Raji (cell line): ENCODE data around the gene SEMA6A.

Experiments used
- POLR2A ChIP-seq: IDR thresholded peaks from 2 replicates; pipeline ENCODE4 v1.6.1; 2011; ENCODE audit warnings: low read depth, low read length, control low read depth; ENCODE audit not compliant: insufficient read depth

The SEMA6A gene

GRCh38 chr5:116411101-116411571, 163.5 kb downstream of the SEMA6A start:
- TF ChIP-seq POLR2A, result no peak

DNA sequence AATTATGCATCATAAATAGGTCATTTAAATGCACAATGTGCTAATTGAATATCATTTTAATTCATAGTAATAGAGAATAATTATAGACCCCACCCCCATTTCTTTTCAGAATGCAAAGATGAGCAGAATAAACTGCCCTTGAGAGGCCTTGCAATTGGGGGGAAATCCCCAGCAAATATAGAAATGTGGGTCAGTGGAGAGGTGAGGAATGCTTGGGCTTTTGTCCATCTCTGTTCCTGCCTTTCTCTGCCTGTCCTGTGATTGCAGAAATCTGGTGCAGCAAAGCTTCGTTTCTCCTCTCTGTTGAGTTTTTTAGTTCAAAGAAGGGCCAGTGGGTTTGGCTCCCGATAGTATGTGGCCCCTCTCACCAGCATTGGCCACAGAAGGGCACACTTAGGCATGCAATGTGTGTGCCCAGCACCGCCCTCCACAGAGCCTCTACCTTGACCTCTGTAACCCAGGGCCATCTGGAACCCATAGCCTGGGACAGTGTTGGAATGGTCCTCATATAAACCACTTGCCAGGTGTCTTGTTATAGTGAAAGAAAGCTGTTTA, 164.2 kb downstream of the SEMA6A start:
- no peak for TF ChIP-seq POLR2A

GRCh38 chr5:116409591-116410296, 164.9 kb downstream of the SEMA6A start:
- no peak for TF ChIP-seq POLR2A

GRCh38 chr5:116406306-116407041, 168.1 kb downstream of the SEMA6A start:
- TF ChIP-seq POLR2A, result no peak

DNA sequence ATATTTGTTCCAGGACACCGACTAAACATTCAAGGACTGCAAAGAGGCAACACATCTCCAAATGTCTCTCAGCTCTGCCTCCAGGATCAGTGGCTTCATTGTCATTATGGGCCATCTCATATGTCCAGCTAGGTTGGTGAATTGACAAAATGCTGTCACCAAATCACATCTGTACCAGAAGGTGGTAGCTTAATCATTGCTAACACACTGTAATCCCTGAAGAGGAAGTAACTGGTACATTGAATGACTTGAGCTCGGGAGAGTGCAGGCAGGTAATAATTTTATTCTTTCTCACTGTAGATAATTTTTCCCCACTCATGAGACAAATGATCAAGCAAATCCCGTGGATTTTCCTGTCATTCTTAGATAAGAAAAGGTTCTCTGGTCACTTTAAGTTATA, 169.8 kb downstream of the SEMA6A start:
- no peak for TF ChIP-seq POLR2A

DNA sequence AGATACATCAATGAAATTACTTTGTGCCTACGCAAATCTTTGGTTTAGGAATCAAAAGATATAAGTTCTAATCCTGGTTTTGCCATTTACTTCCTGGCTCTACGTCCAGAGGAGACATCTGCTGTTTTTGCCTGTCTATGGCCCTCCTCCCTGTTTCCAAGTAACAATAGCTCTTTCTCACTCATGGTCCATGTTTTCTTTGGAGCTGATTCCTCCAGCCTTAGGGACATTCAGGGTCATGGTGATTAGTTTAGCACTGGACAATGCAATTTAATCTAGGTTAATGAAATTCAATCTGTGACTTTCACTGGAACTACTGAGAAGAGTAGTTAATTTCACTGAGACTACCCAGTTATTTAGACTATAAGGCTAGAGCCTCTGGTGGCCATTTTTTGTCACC, 170.6 kb downstream of the SEMA6A start:
- TF ChIP-seq POLR2A, result no peak

DNA sequence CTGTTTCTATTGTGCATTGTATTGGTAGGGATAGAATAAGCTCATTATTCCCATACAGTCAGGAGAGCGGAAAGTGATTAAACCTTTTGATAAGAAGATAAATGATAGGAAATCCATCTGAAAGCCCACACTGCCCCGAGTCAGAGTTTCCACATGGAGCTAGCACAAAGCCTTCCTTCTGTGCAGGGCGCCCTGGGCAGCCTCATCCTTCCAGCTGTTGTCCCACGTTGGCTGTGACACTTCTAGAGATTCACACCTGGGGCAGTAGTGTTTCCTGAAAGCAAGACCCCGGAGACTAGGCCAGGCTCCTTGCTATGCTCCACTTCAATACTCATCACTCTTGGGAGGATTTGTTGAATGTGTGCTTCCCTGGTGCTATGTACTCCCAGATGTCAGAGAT, 172.4 kb downstream of the SEMA6A start:
- TF ChIP-seq POLR2A, result no peak

GRCh38 chr5:116401576-116401975, 173.0 kb downstream of the SEMA6A start:
- no peak for TF ChIP-seq POLR2A

- TF ChIP-seq POLR2A, result no peak
Observed at GRCh38 chr5:116396476-116397099, 178.0 kb downstream of the SEMA6A start.

DNA sequence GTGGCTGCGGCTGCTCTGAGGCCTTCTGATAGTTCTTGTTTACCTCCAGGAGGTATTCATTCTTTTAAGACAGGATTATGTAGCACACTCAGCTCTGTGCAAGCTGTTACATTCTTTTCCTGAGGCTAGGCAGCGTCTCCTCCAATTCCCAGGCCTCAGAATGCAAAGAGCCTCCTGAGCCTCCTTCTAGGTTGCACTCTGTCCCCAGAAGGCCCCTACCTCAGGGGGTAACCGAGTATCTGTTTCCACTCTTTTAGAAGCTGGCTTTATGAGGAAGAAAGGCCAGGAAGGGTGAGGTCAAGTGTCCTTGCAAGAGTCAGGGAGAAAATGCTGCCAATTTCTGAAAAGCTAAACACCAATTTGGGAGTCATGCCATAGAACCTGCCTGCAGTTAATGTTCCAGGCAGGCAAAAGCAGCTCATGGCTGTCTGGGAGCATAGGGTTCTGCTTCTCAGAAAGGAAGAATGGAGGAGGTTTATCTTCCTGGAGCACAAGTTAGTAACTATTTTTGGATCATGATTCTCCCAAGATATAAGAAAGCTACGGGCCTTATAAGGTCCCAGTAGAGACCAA, 178.9 kb downstream of the SEMA6A start:
- TF ChIP-seq POLR2A, result no peak

DNA sequence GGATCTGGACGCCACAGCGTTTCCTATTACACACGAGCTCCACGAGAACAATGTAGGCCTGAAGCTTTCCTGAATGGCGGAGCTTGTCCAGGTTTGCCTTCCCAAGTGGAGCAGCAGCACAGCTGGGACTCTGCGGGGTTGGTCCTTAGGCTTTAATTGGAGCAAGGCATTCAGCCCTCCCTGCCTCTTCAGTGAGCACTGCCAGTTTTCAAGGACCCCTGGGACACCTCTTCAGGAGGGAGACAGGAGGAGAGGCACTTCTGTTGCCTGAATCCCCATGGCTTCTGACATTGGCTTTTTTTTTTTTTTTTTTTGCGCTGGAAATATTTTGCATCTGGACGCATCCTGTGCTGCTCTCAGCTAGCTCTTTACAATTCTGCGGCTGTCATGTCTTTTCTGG, 179.4 kb downstream of the SEMA6A start:
- no peak for TF ChIP-seq POLR2A

DNA sequence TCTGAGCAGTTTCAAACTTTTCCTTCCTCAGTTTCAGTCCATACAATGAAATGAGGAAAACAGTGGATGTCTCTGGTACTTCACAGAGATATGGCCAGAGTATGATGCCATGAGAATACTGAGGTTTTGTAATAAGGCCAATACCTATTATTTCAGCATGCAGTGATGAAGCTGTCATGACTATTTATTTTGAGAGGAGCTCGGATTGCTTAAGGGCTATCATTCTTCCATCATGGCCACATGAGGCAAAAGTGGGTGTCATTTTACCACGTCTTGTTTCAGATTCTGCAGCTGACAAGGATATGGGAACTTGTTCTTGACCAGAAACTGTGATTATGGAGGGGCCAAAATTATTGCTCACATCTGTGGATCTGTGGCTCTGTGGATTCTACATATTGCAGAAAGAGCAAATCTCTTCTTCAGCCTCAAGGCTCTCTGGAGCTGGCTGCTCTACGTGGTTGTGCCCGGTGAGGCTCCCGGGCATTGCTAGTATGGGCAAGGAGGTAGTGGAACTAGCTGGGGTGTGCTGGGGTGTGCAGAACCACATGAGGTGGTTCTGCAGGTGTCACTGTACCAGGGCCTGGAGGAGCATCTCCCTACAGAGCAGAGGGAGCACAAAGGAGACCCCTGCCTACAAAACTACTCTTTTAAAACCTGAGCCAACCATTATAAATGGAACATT, 180.3 kb downstream of the SEMA6A start:
- no peak for TF ChIP-seq POLR2A
